ENCODE results near the gene KCNG3. TPM values are rescaled to one million over a fixed set of nuclear protein-coding genes. Genes with fewer than 3 reads are reported as not detected.

Gene KCNG3
- total and polyA plus RNA-seq, 2 donors from 2014 or later, result 0.19 to 0.88 TPM

DNA sequence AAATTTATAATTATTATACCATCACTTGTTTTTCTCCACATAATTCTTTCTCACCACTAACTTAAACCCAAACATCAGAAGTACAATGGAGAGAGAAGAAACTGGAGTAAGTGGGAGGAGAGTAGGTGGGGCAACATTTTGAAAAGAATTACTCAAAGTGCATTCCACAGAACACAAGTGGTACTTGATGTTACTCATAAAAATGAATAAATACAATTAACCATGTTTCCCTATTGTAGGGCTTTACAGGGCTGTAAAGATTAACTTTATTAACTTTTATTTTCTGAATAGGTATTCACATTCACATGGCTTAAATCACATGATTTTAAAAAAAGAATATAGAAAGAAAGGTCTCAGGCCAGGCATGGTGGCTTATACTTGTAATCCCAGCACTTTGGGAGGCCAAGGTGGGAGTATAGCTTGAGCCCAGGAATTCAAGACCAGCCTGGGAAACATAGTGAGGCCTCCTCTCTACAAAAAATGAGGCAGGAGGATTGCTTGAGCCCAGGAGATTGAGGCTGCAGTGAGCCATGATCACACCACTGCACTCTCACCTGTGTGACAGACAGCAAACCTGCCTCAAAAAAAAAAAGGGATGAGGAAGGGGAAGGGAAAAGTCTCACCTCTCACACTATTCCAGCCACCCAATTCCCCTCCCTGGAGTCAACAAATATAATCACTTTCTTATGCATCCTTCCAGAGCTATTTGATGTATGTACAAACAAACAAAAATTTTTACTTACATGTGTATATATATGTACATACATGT, 47.1 kb downstream of the KCNG3 start:
- H3K4me3 ChIP-seq (ENCODE audit: low read length in 3 of 3), result no peak overlapping the region
- no peak overlapping the region for H3K9ac ChIP-seq (ENCODE audit: low read length in 3 of 3)
- FAIRE-seq (peak; percentile 6), DNase-seq (peak in 1 of 5 donors; percentile 37)
- no peaks in the 10 kb centered on the region for H3K9me3 ChIP-seq (ENCODE audit: control insufficient read depth in 2 of 3, insufficient read depth in 1 of 3, low read length in 3 of 3)
- H3K4me1 ChIP-seq (ENCODE audit: control insufficient read depth in 2 of 3, insufficient read depth in 2 of 3, low read depth in 1 of 3, low read length in 3 of 3), result peaks cover 0 to 7% (median 0%) of the 10 kb centered on the region in 3 donors
- no peaks in the 10 kb centered on the region for H3K27me3 ChIP-seq (ENCODE audit: control insufficient read depth, insufficient read depth, low read length)
- intact Hi-C loops (cut with DNase I), result no loop called here
- H3K36me3 ChIP-seq (ENCODE audit: control insufficient read depth in 2 of 3, insufficient read depth in 3 of 3, low read length in 3 of 3), result no peaks in the 10 kb centered on the region
- TF ChIP-seq, protein P1, sequence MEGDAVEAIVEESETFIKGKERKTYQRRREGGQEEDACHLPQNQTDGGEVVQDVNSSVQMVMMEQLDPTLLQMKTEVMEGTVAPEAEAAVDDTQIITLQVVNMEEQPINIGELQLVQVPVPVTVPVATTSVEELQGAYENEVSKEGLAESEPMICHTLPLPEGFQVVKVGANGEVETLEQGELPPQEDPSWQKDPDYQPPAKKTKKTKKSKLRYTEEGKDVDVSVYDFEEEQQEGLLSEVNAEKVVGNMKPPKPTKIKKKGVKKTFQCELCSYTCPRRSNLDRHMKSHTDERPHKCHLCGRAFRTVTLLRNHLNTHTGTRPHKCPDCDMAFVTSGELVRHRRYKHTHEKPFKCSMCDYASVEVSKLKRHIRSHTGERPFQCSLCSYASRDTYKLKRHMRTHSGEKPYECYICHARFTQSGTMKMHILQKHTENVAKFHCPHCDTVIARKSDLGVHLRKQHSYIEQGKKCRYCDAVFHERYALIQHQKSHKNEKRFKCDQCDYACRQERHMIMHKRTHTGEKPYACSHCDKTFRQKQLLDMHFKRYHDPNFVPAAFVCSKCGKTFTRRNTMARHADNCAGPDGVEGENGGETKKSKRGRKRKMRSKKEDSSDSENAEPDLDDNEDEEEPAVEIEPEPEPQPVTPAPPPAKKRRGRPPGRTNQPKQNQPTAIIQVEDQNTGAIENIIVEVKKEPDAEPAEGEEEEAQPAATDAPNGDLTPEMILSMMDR (IDR thresholded peaks at IDR 0.05; ENCODE audit: borderline replicate concordance, extremely low read depth, insufficient read depth), result no peak
- peak overlapping the region in 1 of 2 donors; percentile 51 for H3K27ac ChIP-seq (ENCODE audit: low read depth in 2 of 2, low read length in 2 of 2)

DNA sequence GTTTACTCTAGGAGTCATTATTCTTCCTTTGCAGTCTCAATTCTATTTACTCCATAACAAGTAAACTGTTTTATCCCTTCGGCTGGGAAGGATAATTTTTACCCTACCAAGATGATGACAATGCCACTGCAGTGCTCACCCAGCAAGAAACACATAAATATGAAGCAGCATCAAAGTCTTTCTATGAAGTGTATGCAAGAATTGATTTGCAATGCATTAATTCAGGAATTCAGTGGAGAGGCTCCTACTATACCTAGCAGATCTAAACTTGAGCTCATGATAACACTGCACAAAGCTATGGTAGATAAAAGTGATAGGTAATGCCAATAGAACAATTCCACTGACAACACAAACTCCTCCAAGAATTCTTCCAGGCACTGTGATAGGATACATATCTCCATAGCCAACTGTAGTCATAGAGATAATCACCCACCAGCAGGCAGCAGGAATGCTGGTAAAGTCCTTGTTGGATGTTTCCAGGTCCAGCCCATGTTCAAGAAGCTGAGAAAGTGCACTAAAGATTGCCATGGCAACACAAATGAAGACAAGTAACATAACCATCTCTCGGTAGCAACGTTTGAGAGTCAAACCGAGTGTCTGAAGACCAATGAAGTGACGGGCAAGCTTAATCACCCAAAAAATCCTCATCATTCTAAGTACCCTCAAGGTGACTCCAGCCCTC, 49.9 kb downstream of the KCNG3 start:
- intact Hi-C loops (cut with DNase I), result no loop called here
- H3K4me3 ChIP-seq (ENCODE audit: low read length in 3 of 3), result no peak overlapping the region
- H3K4me1 ChIP-seq (ENCODE audit: control insufficient read depth in 2 of 3, insufficient read depth in 2 of 3, low read depth in 1 of 3, low read length in 3 of 3), result peaks cover 0 to 7% (median 0%) of the 10 kb centered on the region in 3 donors
- H3K27me3 ChIP-seq (ENCODE audit: control insufficient read depth, insufficient read depth, low read length), result no peaks in the 10 kb centered on the region
- FAIRE-seq (no peak), DNase-seq (no peak)
- no peaks in the 10 kb centered on the region for H3K36me3 ChIP-seq (ENCODE audit: control insufficient read depth in 2 of 3, insufficient read depth in 3 of 3, low read length in 3 of 3)
- TF ChIP-seq, protein P1 (IDR thresholded peaks at IDR 0.05; ENCODE audit: borderline replicate concordance, extremely low read depth, insufficient read depth), result no peak
- no peak overlapping the region for H3K27ac ChIP-seq (ENCODE audit: low read depth in 2 of 2, low read length in 2 of 2)
- H3K9me3 ChIP-seq (ENCODE audit: control insufficient read depth in 2 of 3, insufficient read depth in 1 of 3, low read length in 3 of 3), result no peaks in the 10 kb centered on the region
- H3K9ac ChIP-seq (ENCODE audit: low read length in 3 of 3), result no peak overlapping the region

DNA sequence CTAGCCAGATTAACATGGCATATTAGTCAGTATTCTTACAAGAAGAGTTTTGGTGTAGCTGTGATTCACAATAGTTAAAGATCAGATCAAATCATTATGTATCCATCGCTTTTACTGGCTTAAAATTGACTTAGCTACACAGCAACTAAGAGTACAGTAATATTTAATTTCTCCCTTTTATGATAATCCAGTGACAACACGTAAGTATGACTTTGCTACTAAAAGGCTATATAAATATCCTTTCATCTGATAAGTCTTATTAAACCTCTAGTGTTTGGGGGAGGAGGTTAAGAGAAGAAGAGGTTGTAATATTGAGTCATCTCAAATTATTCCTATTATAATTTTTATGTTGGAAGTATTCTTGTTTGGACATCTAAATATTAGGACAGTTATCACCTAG, 51.0 kb downstream of the KCNG3 start:
- no peak overlapping the region for H3K4me3 ChIP-seq (ENCODE audit: low read length in 3 of 3)

More for the DNA sequence above, 51.0 kb downstream of the KCNG3 start:
- no peaks in the 10 kb centered on the region for H3K36me3 ChIP-seq (ENCODE audit: control insufficient read depth in 2 of 3, insufficient read depth in 3 of 3, low read length in 3 of 3)
- intact Hi-C loops (cut with DNase I), result no loop called here
- H3K9ac ChIP-seq (ENCODE audit: low read length in 3 of 3), result no peak overlapping the region
- no peaks in the 10 kb centered on the region for H3K9me3 ChIP-seq (ENCODE audit: control insufficient read depth in 2 of 3, insufficient read depth in 1 of 3, low read length in 3 of 3)
- no peak for FAIRE-seq
- peaks cover 0 to 7% (median 0%) of the 10 kb centered on the region in 3 donors for H3K4me1 ChIP-seq (ENCODE audit: control insufficient read depth in 2 of 3, insufficient read depth in 2 of 3, low read depth in 1 of 3, low read length in 3 of 3)
- TF ChIP-seq, protein P1 (IDR thresholded peaks at IDR 0.05; ENCODE audit: borderline replicate concordance, extremely low read depth, insufficient read depth), result no peak
- H3K27ac ChIP-seq (ENCODE audit: low read depth in 2 of 2, low read length in 2 of 2), result no peak overlapping the region
- no peak for DNase-seq
- no peaks in the 10 kb centered on the region for H3K27me3 ChIP-seq (ENCODE audit: control insufficient read depth, insufficient read depth, low read length)

Data from kidney (tissue), 14 donors.